ENCODE results near the gene NELL2. TPM values are rescaled to one million over a fixed set of nuclear protein-coding genes. Genes with fewer than 3 reads are reported as not detected.

NELL2 gene
- polyA plus RNA-seq, 3 donors: 0.09 to 0.98 (median 0.39) TPM

GRCh38 chr12:44847403-44847802 lies 28.7 kb downstream of the NELL2 start:
- no peak overlapping the region for H3K9ac ChIP-seq (ENCODE audit: insufficient read depth, low read length, poor library complexity, severe bottlenecking)
- H3K4me2 ChIP-seq (replicated peaks; ENCODE audit: extremely low read depth, low read length, poor library complexity, severe bottlenecking): no peak overlapping the region
- WGBS (ENCODE audit: insufficient coverage): no CpG with 5 or more reads among the region's 1 CpG
- H3K79me2 ChIP-seq (ENCODE audit: insufficient read depth, low read length): no peaks in the 10 kb centered on the region
- TF ChIP-seq CTCF (IDR thresholded peaks at IDR 0.05): no peak
- no peak overlapping the region for H3K4me3 Mint-ChIP-seq
- H3K27me3 Mint-ChIP-seq (ENCODE audit: low read depth in 3 of 3): peaks cover 0 to 4% (median 0%) of the 10 kb centered on the region in 3 donors
- no peaks in the 10 kb centered on the region for H3K36me3 Mint-ChIP-seq
- H3K27ac Mint-ChIP-seq: no peak overlapping the region
- DNase-seq: no peak
- no peak overlapping the region for H3K27ac ChIP-seq (ENCODE audit: low read depth in 1 of 2, low read length in 2 of 2)
- H3K27me3 ChIP-seq (ENCODE audit: control insufficient read depth in 2 of 2, insufficient read depth in 2 of 2, low read length in 2 of 2): no peaks in the 10 kb centered on the region
- no peaks in the 10 kb centered on the region for H3K36me3 ChIP-seq (replicated peaks in 1 of 2; ENCODE audit: control insufficient read depth in 1 of 2, insufficient read depth in 2 of 2, low read length in 2 of 2)
- H3K4me1 ChIP-seq (ENCODE audit: control insufficient read depth in 1 of 2, insufficient read depth in 2 of 2, low read length in 2 of 2): no peaks in the 10 kb centered on the region
- no peak overlapping the region for H3K4me3 ChIP-seq (replicated peaks in 1 of 3; ENCODE audit: low read depth in 2 of 3, low read length in 3 of 3)
- H2AFZ ChIP-seq (ENCODE audit: insufficient read depth, low read depth, low read length, poor library complexity, severe bottlenecking): no peak overlapping the region
- peaks cover 0 to 4% (median 1%) of the 10 kb centered on the region in 7 donors for H3K9me3 Mint-ChIP-seq
- H3K4me1 Mint-ChIP-seq: no peaks in the 10 kb centered on the region
- no peaks in the 10 kb centered on the region for H3K9me3 ChIP-seq (replicated peaks in 1 of 2; ENCODE audit: control insufficient read depth in 1 of 2, insufficient read depth in 1 of 2, low read length in 2 of 2)
- intact Hi-C loops (cut with micrococcal nuclease): no loop called here
- no peaks in the 10 kb centered on the region for H4K20me1 ChIP-seq (ENCODE audit: insufficient read depth, low read length)

DNA sequence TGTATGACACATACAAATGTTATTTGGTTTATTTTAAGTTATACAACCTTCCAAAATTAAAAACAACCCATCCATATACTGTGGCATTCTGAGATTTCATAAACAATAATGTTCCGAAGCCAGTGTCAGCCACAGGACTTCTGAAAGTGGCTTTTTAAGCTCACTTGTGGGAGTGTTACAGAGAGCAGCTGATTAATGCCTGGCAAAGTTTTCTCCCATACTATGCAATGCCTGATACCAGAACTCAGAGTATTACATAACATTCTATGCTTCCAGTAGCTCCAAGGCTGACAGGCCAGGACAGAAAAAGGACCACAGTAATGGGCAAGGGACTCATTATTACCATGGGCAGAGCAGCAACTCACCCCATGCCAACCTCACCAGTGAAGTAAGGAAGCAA lies 29.3 kb downstream of the NELL2 start:
- H3K79me2 ChIP-seq (ENCODE audit: insufficient read depth, low read length): no peaks in the 10 kb centered on the region

More for the DNA sequence above, 29.3 kb downstream of the NELL2 start:
- Mint-ChIP-seq H3K27ac (no peak overlapping the region), H3K9me3 (peaks cover 0 to 4% (median 1%) of the 10 kb centered on the region in 7 donors), H3K4me3 (no peak overlapping the region), H3K27me3 (ENCODE audit: low read depth in 3 of 3) (peaks cover 0 to 4% (median 0%) of the 10 kb centered on the region in 3 donors), H3K36me3 (no peaks in the 10 kb centered on the region), H3K4me1 (no peaks in the 10 kb centered on the region)
- Histone ChIP-seq H3K4me1 (ENCODE audit: control insufficient read depth in 1 of 2, insufficient read depth in 2 of 2, low read length in 2 of 2) (no peaks in the 10 kb centered on the region), H3K27ac (ENCODE audit: low read depth in 1 of 2, low read length in 2 of 2) (no peak overlapping the region), H3K9ac (ENCODE audit: insufficient read depth, low read length, poor library complexity, severe bottlenecking) (no peak overlapping the region), H2AFZ (ENCODE audit: insufficient read depth, low read depth, low read length, poor library complexity, severe bottlenecking) (no peak overlapping the region), H3K27me3 (ENCODE audit: control insufficient read depth in 2 of 2, insufficient read depth in 2 of 2, low read length in 2 of 2) (no peaks in the 10 kb centered on the region), H3K4me2 (replicated peaks; ENCODE audit: extremely low read depth, low read length, poor library complexity, severe bottlenecking) (no peak overlapping the region), H4K20me1 (ENCODE audit: insufficient read depth, low read length) (no peaks in the 10 kb centered on the region), H3K36me3 (replicated peaks in 1 of 2; ENCODE audit: control insufficient read depth in 1 of 2, insufficient read depth in 2 of 2, low read length in 2 of 2) (no peaks in the 10 kb centered on the region), H3K9me3 (replicated peaks in 1 of 2; ENCODE audit: control insufficient read depth in 1 of 2, insufficient read depth in 1 of 2, low read length in 2 of 2) (no peaks in the 10 kb centered on the region), H3K4me3 (replicated peaks in 1 of 3; ENCODE audit: low read depth in 2 of 3, low read length in 3 of 3) (no peak overlapping the region)
- WGBS (ENCODE audit: insufficient coverage): no CpG with 5 or more reads among the region's 1 CpG
- no peak for DNase-seq
- TF ChIP-seq CTCF (IDR thresholded peaks at IDR 0.05): no peak
- intact Hi-C loops (cut with micrococcal nuclease): no loop called here

Measured in CD14-positive monocyte (primary cell).